ENCODE results near the gene HMGCLL1. TPM values are rescaled to one million over a fixed set of nuclear protein-coding genes. Genes with fewer than 3 reads are reported as not detected.

HMGCLL1 gene
- 0.07 TPM in 1 of 2 replicates, not detected in the other for total RNA-seq (2014; rRNA removed; shearing (Covaris generic))
- not detected in 2 replicates for polyA plus RNA-seq (2014; cell fraction: nucleus; rRNA removed)

- no peak for DNase-seq (ENCODE audit: extremely low read depth, low read depth)
These were observed at the start of gene HMGCLL1 for GRCh38 chr6:55578537-55579363. TSS of gene HMGCLL1 (minus strand) at chr6:55579192. CDS start at chr6:55579055, 137 bp downstream.

GRCh38 chr6:55621993-55622392 is 43.0 kb upstream of the HMGCLL1 start:
- no peak for DNase-seq (ENCODE audit: extremely low read depth, low read depth)

- DNase-seq (ENCODE audit: extremely low read depth, low read depth), result no peak
These were observed 42.3 kb upstream of the HMGCLL1 start for GRCh38 chr6:55621244-55621643.

- DNase-seq (ENCODE audit: extremely low read depth, low read depth), result peak; percentile 32
These were observed 38.3 kb upstream of the HMGCLL1 start for GRCh38 chr6:55617272-55617671.

GRCh38 chr6:55604021-55604420 is 25.0 kb upstream of the HMGCLL1 start:
- DNase-seq (ENCODE audit: extremely low read depth, low read depth), result no peak

- DNase-seq (ENCODE audit: extremely low read depth, low read depth), result no peak
These were observed 22.1 kb upstream of the HMGCLL1 start for GRCh38 chr6:55601120-55601519.

GRCh38 chr6:55594442-55594841 is 15.4 kb upstream of the HMGCLL1 start:
- no peak for DNase-seq (ENCODE audit: extremely low read depth, low read depth)

- DNase-seq (ENCODE audit: extremely low read depth, low read depth), result no peak
These were observed 5.8 kb upstream of the HMGCLL1 start for GRCh38 chr6:55584654-55585354.

- no peak for DNase-seq (ENCODE audit: extremely low read depth, low read depth)
These were observed 2.2 kb downstream of the HMGCLL1 start for GRCh38 chr6:55576811-55577210.

- no peak for DNase-seq (ENCODE audit: extremely low read depth, low read depth)
These were observed 4.4 kb downstream of the HMGCLL1 start for GRCh38 chr6:55574556-55574955.

- no peak for DNase-seq (ENCODE audit: extremely low read depth, low read depth)
These were observed 9.4 kb downstream of the HMGCLL1 start for GRCh38 chr6:55569638-55570037.

GRCh38 chr6:55568808-55569439 is 10.1 kb downstream of the HMGCLL1 start:
- DNase-seq (ENCODE audit: extremely low read depth, low read depth), result no peak

GRCh38 chr6:55567558-55567957 is 11.4 kb downstream of the HMGCLL1 start:
- DNase-seq (ENCODE audit: extremely low read depth, low read depth), result no peak

- no peak for DNase-seq (ENCODE audit: extremely low read depth, low read depth)
These were observed 12.8 kb downstream of the HMGCLL1 start for GRCh38 chr6:55566036-55566710.

GRCh38 chr6:55562318-55562717 is 16.7 kb downstream of the HMGCLL1 start:
- no peak for DNase-seq (ENCODE audit: extremely low read depth, low read depth)

- DNase-seq (ENCODE audit: extremely low read depth, low read depth), result no peak
These were observed 18.6 kb downstream of the HMGCLL1 start for GRCh38 chr6:55560290-55560885.

GRCh38 chr6:55557146-55557545 is 21.8 kb downstream of the HMGCLL1 start:
- DNase-seq (ENCODE audit: extremely low read depth, low read depth), result no peak

GRCh38 chr6:55545791-55546190 is 33.2 kb downstream of the HMGCLL1 start:
- no peak for DNase-seq (ENCODE audit: extremely low read depth, low read depth)

- no peak for DNase-seq (ENCODE audit: extremely low read depth, low read depth)
These were observed 35.2 kb downstream of the HMGCLL1 start for GRCh38 chr6:55543633-55544309.

GRCh38 chr6:55541024-55541423 is 38.0 kb downstream of the HMGCLL1 start:
- DNase-seq (ENCODE audit: extremely low read depth, low read depth), result no peak
